RWPE1 (cell line): ENCODE results near the gene IGFN1.

Source experiments
- CTCF ChIA-PET: fragments of 350-600 bp; sonication (Branson Sonifier 250); formaldehyde crosslinking; extraction: SDS; loops from one replicate; lab custom pipeline; 2021; lab: Yijun Ruan, JAX
- POLR2A ChIA-PET: fragments of 400-600 bp; formaldehyde crosslinking; extraction: SDS; loops from one replicate; lab custom pipeline; 2020; ENCODE audit warnings: antibody characterized with exemption; ENCODE audit not compliant: low non-redundant PET; lab: Yijun Ruan, JAX
- DNase-seq: peaks from one replicate; pipeline ENCODE4 v3.0.0; 2012; ENCODE audit warnings: low spot score
- H3K27ac ChIP-seq: fragments of 450-650 bp; 2 replicates; pipeline ENCODE4 v1.5.1; 2017
- TF ChIP-seq, protein P1 (sequence below): fragments of 450-650 bp; conservative IDR thresholded peaks from 2 replicates; pipeline ENCODE4 v1.5.1; 2017; ENCODE audit warnings: low read depth, mild to moderate bottlenecking

IGFN1 gene

GRCh38 chr1:201190624-201191051 lies at the start of gene IGFN1:
TSS of gene IGFN1 (plus strand) at chr1:201190824. CDS start at chr1:201193294, 2,470 bp downstream.
- no peak within 1 kb of the TSS for H3K27ac ChIP-seq
- TF ChIP-seq, protein P1, sequence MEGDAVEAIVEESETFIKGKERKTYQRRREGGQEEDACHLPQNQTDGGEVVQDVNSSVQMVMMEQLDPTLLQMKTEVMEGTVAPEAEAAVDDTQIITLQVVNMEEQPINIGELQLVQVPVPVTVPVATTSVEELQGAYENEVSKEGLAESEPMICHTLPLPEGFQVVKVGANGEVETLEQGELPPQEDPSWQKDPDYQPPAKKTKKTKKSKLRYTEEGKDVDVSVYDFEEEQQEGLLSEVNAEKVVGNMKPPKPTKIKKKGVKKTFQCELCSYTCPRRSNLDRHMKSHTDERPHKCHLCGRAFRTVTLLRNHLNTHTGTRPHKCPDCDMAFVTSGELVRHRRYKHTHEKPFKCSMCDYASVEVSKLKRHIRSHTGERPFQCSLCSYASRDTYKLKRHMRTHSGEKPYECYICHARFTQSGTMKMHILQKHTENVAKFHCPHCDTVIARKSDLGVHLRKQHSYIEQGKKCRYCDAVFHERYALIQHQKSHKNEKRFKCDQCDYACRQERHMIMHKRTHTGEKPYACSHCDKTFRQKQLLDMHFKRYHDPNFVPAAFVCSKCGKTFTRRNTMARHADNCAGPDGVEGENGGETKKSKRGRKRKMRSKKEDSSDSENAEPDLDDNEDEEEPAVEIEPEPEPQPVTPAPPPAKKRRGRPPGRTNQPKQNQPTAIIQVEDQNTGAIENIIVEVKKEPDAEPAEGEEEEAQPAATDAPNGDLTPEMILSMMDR = no peak
- no peak for DNase-seq
- POLR2A ChIA-PET = no interaction called here
- CTCF ChIA-PET = interaction anchor here (0.9 to 1.1 kb wide), 2 partner anchors 19 to 71 kb away, joined by 4 to 7 read pairs; no protein-coding TSS in a partner anchor

DNA sequence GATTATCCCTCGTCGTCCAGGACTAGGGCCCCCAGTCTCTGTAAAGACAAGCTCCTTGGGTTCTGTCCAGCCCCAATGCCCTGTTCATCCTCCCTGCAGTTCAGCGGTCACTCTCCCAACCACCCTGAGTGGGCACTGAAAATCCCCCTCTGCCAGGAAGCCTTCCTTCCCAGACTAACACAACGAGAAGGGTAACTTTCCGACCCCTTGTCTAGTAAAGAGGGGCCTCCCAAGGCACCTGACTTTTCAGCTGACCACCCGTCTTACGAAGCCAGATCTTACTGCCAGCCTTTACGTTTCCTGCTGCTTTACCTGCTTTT lies 49.7 kb upstream of the IGFN1 start:
- TF ChIP-seq, protein P1 = no peak
- POLR2A ChIA-PET = interaction anchor here (0.5 kb wide), 1 partner anchor 557 kb away, joined by 4 read pairs; no protein-coding TSS in a partner anchor
- CTCF ChIA-PET = no interaction called here
- DNase-seq = no peak
- H3K27ac ChIP-seq = no peak overlapping the region

- DNase-seq = no peak
- ChIA-PET POLR2A (interaction anchor here (0.5 kb wide), 1 partner anchor 558 kb away, joined by 4 read pairs; no protein-coding TSS in a partner anchor), CTCF (interaction anchor here (0.6 kb wide), 1 partner anchor 44 kb away, joined by 4 read pairs; no protein-coding TSS in a partner anchor)
- TF ChIP-seq, protein P1 = no peak
- H3K27ac ChIP-seq = no peak overlapping the region
Measured at GRCh38 chr1:201141418-201141817, 49.2 kb upstream of the IGFN1 start.

GRCh38 chr1:201142011-201142848 lies 48.4 kb upstream of the IGFN1 start:
- CTCF ChIA-PET = interaction anchor here (0.6 to 1.1 kb wide), 4 partner anchors 20 to 300 kb away, joined by 3 to 4 read pairs (median 4); no protein-coding TSS in a partner anchor
- TF ChIP-seq, protein P1 = no peak

GRCh38 chr1:201142849-201143725 lies 47.5 kb upstream of the IGFN1 start:
- TF ChIP-seq, protein P1 = no peak
- H3K27ac ChIP-seq = no peak overlapping the region
- POLR2A ChIA-PET = no interaction called here
- CTCF ChIA-PET = interaction anchor here (0.6 to 1.1 kb wide), 3 partner anchors 20 to 301 kb away, joined by 3 to 4 read pairs (median 3); no protein-coding TSS in a partner anchor
- no peak for DNase-seq

More at GRCh38 chr1:201142011-201142848, 48.4 kb upstream of the IGFN1 start:
- POLR2A ChIA-PET = no interaction called here
- DNase-seq = no peak
- H3K27ac ChIP-seq = no peak overlapping the region
